HFFc6 (cell line): ENCODE measurements around the gene COG1. TPM values are rescaled to one million over a fixed set of nuclear protein-coding genes. Genes with fewer than 3 reads are reported as not detected.

Experiments used
- DNase-seq: peaks from one replicate; pipeline ENCODE4 v3.0.0-alpha.2; 2018
- H3K27ac Mint-ChIP-seq: 2 replicates; pipeline ENCODE4 v1.8.0; 2020; ENCODE audit warnings: mild to moderate bottlenecking, mixed read lengths
- H3K27me3 Mint-ChIP-seq: 2 replicates; pipeline ENCODE4 v1.8.0; 2021; ENCODE audit warnings: mild to moderate bottlenecking, moderate library complexity, mixed read lengths; ENCODE audit not compliant: insufficient read depth
- H3K36me3 Mint-ChIP-seq: 2 replicates; pipeline ENCODE4 v1.8.0; 2021; ENCODE audit warnings: low read depth, mixed read lengths
- H3K4me1 Mint-ChIP-seq: 2 replicates; pipeline ENCODE4 v1.8.0; 2020; ENCODE audit warnings: low read depth, mixed read lengths
- H3K4me3 Mint-ChIP-seq: 2 replicates; pipeline ENCODE4 v1.8.0; 2020; ENCODE audit warnings: mild to moderate bottlenecking, moderate library complexity, mixed read lengths
- H3K9me3 Mint-ChIP-seq: 2 replicates; pipeline ENCODE4 v1.8.0; 2020; ENCODE audit warnings: mild to moderate bottlenecking, mixed read lengths
- CTCF ChIP-seq: fragments of 200-600 bp; sonication (generic); IDR thresholded peaks from 2 replicates; pipeline ENCODE4 v1.5.0; 2021; ENCODE audit warnings: antibody characterized with exemption, mild to moderate bottlenecking
- total RNA-seq, 6 experiments: library from RNA; stranded (reverse); fragmentation: NEBNext Ultra II Directional; extraction: Animal tissue kit (Norgen Biotek cat#: 25700); gene quantifications; 2 replicates in 1 of 6; 3 replicates in 5 of 6; pipeline ENCODE4 v1.2.3, GENCODE V29; 2021

The COG1 gene
- total RNA-seq, 6 experiments from 2014 or later: 47.3 to 59.0 (median 55.8) TPM

DNA sequence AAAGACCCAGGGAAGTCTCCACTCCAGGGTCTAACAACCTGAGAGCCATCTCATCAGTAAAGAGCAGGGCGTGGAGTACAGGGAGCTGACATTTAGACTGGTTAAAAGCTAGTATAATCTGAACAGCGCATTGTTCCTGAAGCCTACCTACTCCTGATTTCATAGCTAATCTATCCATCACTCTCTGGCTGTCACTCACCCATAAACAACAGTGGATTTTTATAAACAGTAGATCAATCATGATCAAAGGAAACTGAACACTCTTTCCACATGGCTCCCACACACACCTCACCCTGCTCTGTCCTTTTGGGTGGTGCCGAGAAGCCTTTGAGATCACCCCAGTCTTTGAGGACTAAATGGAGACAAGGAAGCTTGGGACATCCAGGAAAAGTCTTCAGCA lies 13.0 kb upstream of the COG1 start:
- no peak overlapping the region for H3K27ac Mint-ChIP-seq
- no peaks in the 10 kb centered on the region for H3K4me1 Mint-ChIP-seq
- H3K9me3 Mint-ChIP-seq: no peaks in the 10 kb centered on the region
- TF ChIP-seq CTCF: no peak
- no peaks in the 10 kb centered on the region for H3K36me3 Mint-ChIP-seq
- DNase-seq: no peak
- no peak overlapping the region for H3K4me3 Mint-ChIP-seq
- peaks cover 2% of the 10 kb centered on the region; the same call in 1 of the 2 replicates for H3K27me3 Mint-ChIP-seq

- no peaks in the 10 kb centered on the region for H3K9me3 Mint-ChIP-seq
- H3K27me3 Mint-ChIP-seq: peaks cover 2% of the 10 kb centered on the region; the same call in 1 of the 2 replicates
- H3K36me3 Mint-ChIP-seq: no peaks in the 10 kb centered on the region
- no peak overlapping the region for H3K4me3 Mint-ChIP-seq
- no peak for DNase-seq
- no peak for TF ChIP-seq CTCF
- H3K27ac Mint-ChIP-seq: no peak overlapping the region
- H3K4me1 Mint-ChIP-seq: no peaks in the 10 kb centered on the region
These were observed 10.1 kb upstream of the COG1 start for GRCh38 chr17:73182616-73183310.

GRCh38 chr17:73184136-73184993 lies 8.5 kb upstream of the COG1 start:
- H3K4me3 Mint-ChIP-seq: no peak overlapping the region
- no peak for DNase-seq
- no peaks in the 10 kb centered on the region for H3K36me3 Mint-ChIP-seq
- H3K4me1 Mint-ChIP-seq: peaks cover 3% of the 10 kb centered on the region; the same call in 1 of the 2 replicates
- TF ChIP-seq CTCF: no peak
- no peak overlapping the region for H3K27ac Mint-ChIP-seq
- no peaks in the 10 kb centered on the region for H3K9me3 Mint-ChIP-seq
- peaks cover 2% of the 10 kb centered on the region; the same call in 1 of the 2 replicates for H3K27me3 Mint-ChIP-seq

- no peaks in the 10 kb centered on the region for H3K9me3 Mint-ChIP-seq
- H3K27me3 Mint-ChIP-seq: peaks cover 2% of the 10 kb centered on the region; the same call in 1 of the 2 replicates
These were observed 6.4 kb upstream of the COG1 start for GRCh38 chr17:73186283-73187050.

More at GRCh38 chr17:73186283-73187050, 6.4 kb upstream of the COG1 start:
- DNase-seq: no peak
- no peaks in the 10 kb centered on the region for H3K36me3 Mint-ChIP-seq
- no peak for TF ChIP-seq CTCF
- peaks cover 15% of the 10 kb centered on the region for H3K4me1 Mint-ChIP-seq
- H3K27ac Mint-ChIP-seq: no peak overlapping the region
- no peak overlapping the region for H3K4me3 Mint-ChIP-seq
